Stimulated activated CD4-positive, alpha-beta T cell treated with anti-CD3 and anti-CD28 coated beads, Interleukin-12 subunit alpha, Interleukin-12 subunit beta, amount 100 ng/mL, for 24 hours (primary cell): ENCODE measurements around the gene MT1A.

Experiments
- DNase-seq, 2 experiments: peaks; one replicate each; pipeline ENCODE4 v3.0.0-alpha.2; 2020; ENCODE audit warnings: low read depth in 2 of 2

The MT1A gene

DNA sequence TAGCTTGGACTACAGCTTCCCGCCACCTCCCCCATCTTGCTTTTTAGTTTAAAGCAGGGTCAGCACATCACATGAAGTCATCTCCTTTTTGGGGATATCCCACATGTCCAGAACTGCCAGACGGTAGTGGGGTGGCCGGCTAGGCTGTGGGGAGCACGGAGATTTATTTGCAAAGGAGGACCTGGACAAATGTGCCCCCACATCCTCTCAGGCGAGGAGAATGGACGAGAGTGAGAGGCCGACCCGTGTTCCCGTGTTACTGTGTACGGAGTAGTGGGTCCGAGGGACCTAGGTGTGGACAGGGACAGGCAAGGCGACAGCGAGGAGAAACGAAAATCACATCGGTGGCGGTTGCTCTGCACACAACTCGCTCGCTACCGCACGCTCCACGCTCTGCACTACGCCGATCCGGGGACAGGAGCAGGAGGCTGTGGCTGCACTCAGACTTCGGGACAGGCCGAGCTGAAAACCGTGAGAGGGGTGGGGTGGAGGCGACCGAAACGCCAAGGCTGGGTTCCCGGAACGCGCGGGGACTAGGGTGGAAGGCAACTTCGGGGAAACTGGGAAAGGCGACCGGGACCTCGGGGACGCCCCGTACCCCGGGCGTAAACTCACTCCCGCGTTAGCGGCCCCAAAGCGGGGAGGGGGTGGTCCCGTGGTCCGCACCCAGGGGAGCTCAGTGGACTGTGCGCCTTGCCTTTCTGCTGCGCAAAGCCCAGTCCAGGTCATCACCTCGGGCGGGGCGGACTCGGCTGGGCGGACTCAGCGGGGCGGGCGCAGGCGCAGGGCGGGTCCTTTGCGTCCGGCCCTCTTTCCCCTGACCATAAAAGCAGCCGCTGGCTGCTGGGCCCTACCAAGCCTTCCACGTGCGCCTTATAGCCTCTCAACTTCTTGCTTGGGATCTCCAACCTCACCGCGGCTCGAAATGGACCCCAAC, at the start of gene MT1A:
Gene MT1A, plus strand, starts transcription at position 853 of the 937 bp plus-strand sequence. Its CDS starts 73 bp downstream, at position 926.
- no peak for DNase-seq

DNA sequence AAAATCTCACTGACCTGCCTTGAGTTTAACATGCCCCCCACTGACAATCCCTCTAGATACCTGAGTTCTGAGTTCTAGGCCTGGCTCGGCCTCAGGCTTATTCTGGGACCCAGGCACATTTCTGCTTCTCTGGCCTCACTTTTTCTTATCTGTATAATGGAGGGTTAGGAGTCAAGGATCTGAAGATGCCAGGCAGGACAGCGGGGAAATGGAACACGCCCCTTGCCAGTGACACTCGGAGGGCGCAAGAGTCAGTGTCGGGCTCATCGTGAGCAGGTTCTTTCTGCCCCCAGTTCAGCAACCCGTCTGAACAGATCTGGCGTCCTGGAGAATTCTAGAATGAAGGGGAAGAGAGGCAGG, 49.7 kb upstream of the MT1A start:
- DNase-seq: no peak

DNA sequence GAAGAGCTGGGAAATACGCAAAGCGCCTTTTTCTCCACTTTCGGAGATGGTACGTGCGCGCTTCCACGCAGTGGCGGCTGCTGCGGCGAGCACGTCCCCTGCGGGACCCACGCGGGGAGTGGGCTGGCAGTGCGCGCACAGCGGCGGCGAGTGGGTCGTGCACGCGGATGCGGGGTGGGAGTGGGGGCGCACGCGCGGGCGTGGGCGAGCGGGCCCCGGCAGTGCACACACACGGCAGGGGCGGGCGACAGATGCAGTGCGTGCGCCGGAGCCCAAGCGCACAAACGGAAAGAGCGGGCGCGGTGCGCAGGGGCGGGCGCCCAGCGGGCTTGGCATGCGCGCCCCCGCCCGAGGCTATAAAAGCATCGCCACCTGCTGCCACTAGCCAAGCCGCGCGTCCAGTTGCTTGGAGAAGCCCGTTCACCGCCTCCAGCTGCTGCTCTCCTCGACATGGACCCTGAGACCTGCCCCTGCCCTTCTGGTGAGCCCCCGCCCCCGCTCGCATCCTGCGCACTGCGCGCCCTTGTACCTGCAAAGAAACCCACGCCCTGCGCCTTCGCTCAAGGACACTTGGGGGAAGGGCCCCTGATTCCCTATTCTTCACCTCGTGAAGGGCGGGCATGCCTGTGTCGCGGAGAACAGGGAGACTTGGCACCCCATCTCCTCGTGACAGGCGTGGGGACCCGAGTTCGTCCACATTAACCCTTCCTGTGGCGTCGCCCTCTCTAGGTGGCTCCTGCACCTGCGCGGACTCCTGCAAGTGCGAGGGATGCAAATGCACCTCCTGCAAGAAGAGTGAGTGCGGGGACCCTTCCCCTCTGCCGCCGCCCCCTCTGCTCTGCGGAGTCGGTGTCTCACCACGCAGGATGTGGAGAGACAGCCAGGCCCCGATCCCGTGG, 49.1 kb upstream of the MT1A start, which contains the start of gene MT3:
Gene MT3, plus strand, starts transcription at position 388 of the 899 bp plus-strand sequence. Its CDS starts 63 bp downstream, at position 451.
- no peak for DNase-seq

DNA sequence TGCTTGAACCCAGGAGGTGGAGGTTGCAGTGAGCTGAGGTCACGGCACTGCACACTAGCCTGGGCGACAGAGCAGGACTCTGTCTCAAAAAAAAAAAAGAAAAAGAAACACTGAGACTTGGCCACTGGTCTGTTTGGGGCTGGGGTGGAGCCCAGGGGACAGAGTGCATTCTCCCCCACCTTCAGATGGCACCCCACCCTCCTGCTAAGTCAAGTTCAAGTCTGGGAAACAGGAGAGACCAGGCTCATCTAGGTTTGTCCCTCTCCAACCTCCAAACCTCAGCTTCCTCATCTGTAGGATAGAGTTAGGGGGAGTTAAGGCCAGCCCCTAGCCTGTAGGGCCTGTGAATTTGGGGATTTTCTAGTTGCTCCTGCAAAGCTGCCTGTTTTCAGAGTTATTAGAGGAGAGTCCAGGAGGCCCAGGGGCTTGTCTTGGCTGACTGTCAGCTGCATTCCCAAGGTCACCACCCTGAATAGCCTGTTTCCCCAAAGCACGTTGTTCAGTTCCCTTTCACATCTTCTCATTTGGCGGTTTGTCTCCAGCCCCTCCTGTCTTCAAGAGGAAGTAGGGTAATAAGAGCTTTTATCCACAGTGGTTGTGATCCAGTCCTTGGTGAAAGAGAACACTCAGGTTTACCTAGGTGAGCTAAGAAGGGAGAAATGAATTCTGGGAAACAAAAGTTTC, 46.9 kb upstream of the MT1A start:
- DNase-seq: no peak

DNA sequence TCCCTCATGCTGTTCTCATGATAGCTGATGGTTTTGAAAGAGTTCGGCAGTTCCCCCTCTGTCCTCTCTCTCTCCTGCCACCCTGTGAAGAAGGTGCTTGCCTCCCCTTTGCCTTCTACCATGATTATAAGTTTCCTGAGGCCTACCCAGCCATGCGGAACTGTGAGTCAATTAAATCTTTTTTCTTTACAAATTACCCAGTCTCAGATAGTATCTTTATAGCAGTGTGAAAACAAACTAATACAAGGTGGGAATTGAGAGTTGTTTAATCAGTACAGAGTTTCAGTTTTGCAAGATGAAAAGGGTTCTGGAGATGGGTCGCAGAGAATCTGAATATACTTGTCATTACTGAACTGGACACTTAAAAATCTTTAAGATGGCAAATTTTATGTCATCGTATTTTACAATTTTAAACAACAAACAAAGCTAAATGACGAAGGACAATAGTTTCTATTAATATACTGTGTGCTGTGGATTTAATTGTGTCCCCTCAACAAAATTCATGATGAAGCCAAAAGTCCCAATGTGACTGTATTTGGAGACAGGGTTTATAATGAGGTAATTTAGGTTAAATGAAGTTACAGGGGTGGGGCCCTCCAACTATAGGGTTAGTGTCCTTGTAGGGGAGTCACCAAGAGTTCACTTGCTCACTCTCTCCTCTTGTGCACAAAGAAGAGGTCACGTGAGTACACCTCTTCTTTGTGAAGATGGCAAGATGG, 44.7 kb upstream of the MT1A start:
- no peak for DNase-seq

DNA sequence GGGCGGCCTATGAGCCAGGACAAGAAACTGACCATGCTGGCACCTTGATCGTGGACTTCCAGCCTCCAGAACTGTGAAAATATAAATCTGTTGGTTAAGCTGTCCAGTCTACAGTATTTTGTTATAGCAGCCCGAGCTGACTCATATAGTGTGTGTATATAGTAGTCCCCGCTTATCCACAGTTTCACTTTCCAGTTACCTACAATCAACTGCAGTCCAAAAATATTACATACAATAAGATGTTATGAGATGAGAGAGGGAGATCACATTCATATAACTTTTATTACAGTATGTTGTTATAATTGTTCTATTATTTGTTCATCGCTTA, 44.2 kb upstream of the MT1A start:
- DNase-seq: no peak

DNA sequence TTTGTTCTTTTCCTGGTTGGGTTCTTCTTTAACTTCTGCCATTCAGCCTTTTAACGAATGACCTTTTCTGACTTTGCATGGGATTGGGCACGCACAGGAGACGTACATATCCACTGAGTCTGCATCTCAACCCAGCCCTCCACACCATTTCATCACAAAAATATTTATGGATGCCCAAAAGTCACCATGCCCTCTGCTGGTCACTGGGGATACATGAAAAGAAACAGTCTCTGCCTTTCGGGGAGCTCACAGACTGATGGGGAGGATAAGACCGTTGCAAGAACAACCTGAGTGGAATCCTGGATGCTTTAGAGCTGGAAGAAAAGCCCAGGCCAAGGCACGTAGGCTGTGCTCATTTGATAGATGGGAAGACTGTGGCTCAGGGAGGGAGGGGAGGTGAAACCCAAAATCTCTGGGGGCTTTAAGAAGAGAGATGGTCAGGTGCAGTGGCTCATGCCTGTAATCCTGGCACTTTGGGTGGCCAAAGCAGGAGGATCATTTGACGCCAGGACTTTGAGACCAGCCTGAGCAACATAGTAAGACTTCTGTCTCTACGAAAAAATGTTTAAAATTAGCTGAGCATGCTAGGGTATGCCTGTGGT, 38.0 kb upstream of the MT1A start:
- DNase-seq: no peak

DNA sequence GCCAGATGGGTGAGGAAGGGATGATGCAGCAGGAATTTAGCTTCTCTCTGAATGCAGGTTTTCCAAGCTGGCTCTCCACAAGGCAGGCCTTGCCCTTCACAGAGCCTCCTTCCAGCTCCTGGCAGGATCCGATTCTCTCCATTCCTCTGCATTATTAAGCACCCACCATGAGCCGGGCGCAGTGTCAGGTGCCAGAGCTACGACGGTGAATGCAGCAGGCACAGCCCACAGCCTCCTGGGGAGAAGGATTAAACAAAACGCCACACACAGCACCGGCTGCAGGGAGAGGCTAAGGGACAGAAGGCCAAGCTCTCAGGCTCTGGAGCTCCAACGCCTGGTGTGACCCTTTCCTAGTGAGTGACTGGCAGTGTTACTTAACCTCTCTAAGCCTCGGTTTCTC, 37.1 kb upstream of the MT1A start:
- DNase-seq: no peak

DNA sequence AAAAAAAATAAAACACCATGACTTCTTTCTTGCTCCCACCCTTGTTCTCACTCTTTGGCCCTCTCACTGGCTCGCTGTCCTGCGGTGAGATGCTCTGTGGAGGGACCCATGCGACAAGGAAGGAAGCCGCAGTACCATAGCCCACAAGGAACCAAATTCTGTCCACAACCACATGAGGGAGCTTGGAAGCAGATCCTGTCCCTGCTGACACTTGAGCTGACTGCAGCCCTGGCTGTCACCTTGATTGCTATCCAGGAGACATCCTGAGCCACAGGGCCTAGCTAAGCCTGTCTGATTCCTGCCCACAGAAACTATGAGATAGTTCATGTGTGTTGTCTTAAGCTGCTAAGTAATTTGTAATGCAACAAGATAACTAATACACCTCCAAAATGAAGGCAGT, 34.9 kb upstream of the MT1A start:
- DNase-seq: no peak

DNA sequence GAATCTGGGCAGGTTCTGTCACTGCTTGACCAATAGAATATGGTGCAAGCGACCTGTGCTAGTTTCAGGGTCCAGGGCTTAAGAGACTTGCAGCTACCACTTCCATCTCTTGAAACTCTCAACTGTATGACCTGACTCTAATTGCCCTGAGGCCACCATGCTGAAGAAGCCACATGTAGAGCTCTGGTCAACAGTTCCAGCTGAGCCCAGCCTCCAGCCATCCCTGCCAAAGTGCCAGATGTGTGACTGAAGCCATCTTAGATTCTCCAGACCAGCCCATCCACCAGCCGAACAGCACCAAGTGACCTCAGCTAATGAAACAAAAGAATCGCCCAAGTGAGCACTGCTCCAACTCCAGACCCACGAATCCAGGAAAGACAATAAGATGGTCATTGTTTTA, 33.5 kb upstream of the MT1A start:
- DNase-seq: no peak

DNA sequence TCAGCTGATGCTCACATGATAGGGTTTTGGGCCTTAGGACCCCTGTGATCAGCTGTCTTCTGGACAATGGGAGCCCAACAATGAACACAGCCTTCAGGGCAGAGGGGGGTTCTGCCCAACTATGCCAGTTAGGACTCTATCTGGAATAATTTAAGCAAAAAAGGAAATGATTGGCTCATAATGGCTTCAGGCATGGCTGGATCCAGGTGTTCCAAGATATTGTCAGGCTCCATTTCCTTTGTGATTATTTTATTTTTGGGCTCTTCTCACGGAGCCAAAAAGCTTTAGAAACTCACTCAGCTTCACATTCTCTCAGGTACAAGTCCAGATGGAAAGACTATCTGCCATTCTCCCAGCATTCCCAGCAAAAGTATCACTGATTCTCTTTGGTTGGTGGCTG, 33.0 kb upstream of the MT1A start:
- no peak for DNase-seq

DNA sequence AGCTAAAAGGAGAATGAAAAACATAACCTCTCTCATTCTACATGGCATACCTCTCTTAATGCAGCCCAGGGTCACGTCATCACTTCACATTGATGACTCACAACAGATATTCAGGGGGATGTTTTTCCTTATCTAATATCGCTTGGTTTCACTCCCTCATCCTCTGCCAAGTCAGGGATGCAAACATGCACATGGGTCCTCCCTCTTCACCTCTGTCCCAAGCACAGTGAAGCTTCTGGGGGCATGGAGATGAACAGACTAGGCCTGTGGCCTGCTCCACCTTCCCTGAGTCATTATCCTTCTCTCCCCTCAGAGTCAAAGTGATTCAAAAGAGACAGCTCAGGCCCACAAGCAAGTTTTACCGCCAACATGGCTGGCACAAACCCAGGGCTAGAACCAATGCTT, 32.4 kb upstream of the MT1A start:
- DNase-seq: no peak

DNA sequence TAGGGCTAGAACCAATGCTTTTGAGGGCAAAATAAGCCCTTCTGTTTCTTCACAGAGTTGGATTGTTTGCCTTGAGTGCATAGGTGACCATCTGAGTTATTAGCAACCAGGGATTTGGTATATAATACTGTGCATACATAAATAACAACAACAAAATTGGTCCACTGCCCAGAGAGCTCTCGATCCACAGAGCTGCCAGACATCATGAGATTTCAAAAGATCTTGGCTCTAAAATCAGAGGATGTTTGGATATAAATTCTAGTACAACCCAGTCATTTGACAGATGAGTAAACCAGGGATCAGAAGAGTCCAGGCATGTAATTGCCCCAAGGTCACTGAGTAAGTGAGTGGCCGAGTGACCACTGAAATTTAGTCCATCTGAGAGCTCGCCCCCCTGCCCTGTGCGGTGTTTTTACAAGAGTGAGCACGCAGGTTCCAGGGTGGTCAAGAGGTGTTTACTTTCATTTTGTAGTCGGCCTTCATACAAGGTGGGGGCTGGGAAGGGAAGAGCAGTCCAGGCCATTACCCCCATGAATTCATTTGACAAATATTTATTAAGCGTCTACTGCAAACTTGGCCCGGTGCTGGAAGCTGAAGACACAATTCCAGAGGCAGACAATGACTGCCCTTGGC, 31.9 kb upstream of the MT1A start:
- no peak for DNase-seq

DNA sequence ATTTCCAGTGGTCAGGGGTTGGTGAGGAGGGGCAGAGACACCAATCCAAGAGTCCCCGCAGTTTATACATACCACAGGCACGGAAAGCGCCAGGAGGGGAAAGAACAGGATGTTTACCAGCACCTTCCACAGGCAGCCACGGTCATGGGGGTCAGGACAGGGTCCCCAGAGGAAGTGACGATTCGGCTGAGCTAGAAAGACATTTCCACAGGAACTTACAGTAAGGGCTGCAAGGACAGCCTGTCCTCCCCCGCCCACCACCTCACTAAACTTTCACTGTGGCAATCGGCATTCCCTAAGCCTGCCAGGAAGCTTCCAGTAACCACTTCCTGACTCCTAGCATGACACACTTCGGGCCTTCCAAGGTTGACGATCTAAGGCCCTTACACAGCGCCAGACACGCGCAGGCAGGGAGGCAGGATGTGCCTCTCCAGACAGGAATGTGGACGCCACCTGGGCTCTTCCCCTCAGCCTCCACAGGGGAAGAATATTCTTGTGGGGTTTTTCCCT, 31.3 kb upstream of the MT1A start:
- no peak for DNase-seq

DNA sequence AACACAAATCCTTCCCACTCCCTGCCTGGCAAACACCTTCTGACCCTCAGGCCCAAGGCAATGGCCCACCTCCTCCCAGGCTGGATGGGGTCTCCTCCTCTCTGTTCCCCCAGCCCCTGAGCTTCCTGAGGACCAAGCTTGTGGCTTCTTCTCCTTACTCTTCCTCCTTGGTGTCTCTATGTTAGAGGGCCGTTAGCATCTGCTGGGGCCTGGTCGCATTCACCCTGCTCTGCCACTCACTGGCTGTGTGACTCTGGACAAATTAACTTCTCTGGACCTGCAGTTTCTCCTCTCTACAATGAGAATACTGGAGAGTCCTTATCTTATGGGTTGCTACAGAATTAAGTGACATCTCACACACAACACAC, 30.8 kb upstream of the MT1A start:
- DNase-seq: no peak

DNA sequence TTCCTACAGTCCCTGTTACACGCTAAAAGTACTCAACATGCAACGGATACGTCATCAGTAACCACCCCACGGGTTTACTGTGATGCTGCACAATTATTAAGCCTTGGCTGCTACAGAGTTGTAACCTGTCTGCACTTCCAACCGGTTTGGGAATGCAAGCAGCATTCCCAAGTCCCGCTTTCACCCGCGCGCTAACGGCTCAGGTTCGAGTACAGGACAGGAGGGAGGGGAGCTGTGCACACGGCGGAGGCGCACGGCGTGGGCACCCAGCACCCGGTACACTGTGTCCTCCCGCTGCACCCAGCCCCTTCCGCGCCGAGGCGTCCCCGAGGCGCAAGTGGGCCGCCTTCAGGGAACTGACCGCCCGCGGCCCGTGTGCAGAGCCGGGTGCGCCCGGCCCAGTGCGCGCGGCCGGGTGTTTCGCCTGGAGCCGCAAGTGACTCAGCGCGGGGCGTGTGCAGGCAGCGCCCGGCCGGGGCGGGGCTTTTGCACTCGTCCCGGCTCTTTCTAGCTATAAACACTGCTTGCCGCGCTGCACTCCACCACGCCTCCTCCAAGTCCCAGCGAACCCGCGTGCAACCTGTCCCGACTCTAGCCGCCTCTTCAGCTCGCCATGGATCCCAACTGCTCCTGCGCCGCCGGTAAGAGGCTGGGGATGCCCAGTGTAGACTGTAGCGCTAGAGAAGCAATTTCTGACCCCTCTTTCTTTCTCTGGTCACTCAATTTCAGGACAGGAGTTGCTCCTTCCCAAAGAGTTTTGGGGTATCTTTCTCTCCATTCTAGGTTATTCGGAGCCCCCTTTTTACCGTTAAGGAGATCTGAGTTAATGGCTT, 30.2 kb upstream of the MT1A start, which contains the start of gene MT2A:
Gene MT2A, plus strand, starts transcription at position 542 of the 833 bp plus-strand sequence. Its CDS starts 72 bp downstream, at position 614.
- DNase-seq: peak; percentile 84 to 87

DNA sequence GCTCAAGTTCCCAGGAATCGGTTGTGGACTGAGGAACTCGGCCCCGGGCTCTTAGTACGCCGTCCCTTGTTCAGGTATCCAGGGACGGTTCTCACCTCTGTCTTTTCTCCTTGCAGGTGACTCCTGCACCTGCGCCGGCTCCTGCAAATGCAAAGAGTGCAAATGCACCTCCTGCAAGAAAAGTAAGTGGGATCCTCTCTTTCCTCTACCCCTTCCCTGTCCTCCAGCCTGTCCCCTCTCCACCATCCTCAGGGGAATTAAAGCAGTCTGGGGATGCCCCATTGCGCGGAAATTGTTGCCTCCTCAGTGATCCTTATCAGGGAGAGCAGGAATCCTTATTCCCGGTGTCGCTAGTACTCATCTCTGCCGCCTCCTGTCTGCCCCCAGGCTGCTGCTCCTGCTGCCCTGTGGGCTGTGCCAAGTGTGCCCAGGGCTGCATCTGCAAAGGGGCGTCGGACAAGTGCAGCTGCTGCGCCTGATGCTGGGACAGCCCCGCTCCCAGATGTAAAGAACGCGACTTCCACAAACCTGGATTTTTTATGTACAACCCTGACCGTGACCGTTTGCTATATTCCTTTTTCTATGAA, 29.5 kb upstream of the MT1A start:
- no peak for DNase-seq

DNA sequence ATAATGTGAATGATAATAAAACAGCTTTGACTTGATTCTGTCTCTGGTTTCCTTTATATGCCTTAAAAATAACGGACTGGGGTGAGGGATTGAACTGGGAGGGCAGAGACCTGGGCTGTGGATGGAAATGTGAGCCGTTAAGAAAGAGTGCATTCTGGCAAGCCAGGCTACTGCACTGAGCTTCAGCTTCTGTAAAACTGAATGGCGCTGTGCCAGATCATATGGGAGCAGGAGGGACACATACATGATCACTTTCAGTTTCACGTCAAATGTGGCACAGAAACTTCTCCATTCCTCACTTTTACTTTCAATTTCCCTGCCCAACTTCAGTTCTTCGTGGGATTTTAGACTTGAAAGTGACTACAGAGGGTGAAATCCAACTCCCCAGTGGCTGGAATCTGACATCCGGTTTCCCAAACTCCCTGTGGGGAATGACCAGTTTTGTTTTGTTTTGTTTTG, 29.0 kb upstream of the MT1A start:
- peak; percentile 53 to 67 for DNase-seq
